Endothelial cell of umbilical vein (primary cell): ENCODE results near the gene MMP23B. TPM values are rescaled to one million over a fixed set of nuclear protein-coding genes. Genes with fewer than 3 reads are reported as not detected.

Source experiments
- BruUV-seq: library from RNA; stranded (reverse); fragments of 400-500 nt; replicated peaks from 2 replicates; lab custom pipeline; 2021; lab: Mats Ljungman, UMichigan
- CTCF ChIA-PET: fragments of 300-600, 350-600 bp; sonication (Branson Sonifier 250); formaldehyde crosslinking; loops from one replicate; lab custom pipeline; 2021; ENCODE audit warnings: antibody characterized with exemption, inconsistent platforms; lab: Charles Lee
- POLR2A ChIA-PET: fragments of 300-600, 350-600 bp; sonication (Branson Sonifier 250); formaldehyde crosslinking; loops from one replicate; lab custom pipeline; 2021; ENCODE audit warnings: antibody characterized with exemption, inconsistent platforms; lab: Charles Lee
- DNase-seq: peaks from one replicate; pipeline ENCODE4 v3.0.0-alpha.2; 2011; ENCODE audit warnings: low read depth, low spot score
- FAIRE-seq: peaks from 2 replicates; lab custom pipeline; 2011; peaks lifted over from hg19 to GRCh38; lab: Jason Lieb, UNC
- H2AFZ ChIP-seq: 2 replicates; pipeline ENCODE4 v1.6.0; 2012; ENCODE audit warnings: low read depth, low read length, control low read depth, inconsistent platforms
- H3K27ac ChIP-seq: 2 replicates; pipeline ENCODE4 v1.5.1; 2011; ENCODE audit warnings: low read depth, mild to moderate bottlenecking, control low read depth, low read length, moderate library complexity; ENCODE audit not compliant: insufficient read depth
- H3K27me3 ChIP-seq, 2 experiments: 2 replicates each; pipeline versions ENCODE4 v1.6.0 to v1.6.1; 2011; ENCODE audit warnings: low read length in 2 of 2, mixed read lengths in 1 of 2; ENCODE audit not compliant: control insufficient read depth in 2 of 2, insufficient read depth in 2 of 2
- H3K36me3 ChIP-seq, 2 experiments: 2 replicates in 1 of 2; 3 replicates in 1 of 2; pipeline ENCODE4 v1.5.1; 2011; ENCODE audit warnings: low read length in 2 of 2, mild to moderate bottlenecking in 1 of 2, moderate library complexity in 1 of 2; ENCODE audit not compliant: control insufficient read depth in 2 of 2, insufficient read depth in 2 of 2; ENCODE audit errors: extremely low read depth in 1 of 2
- H3K4me1 ChIP-seq: 3 replicates; pipeline ENCODE4 v1.5.1; 2011; ENCODE audit warnings: mild to moderate bottlenecking, low read length; ENCODE audit not compliant: control insufficient read depth, insufficient read depth; ENCODE audit errors: extremely low read depth
- H3K4me2 ChIP-seq: 2 replicates; pipeline ENCODE4 v1.6.1; 2011; ENCODE audit warnings: low read length, control low read depth, mixed read lengths; ENCODE audit not compliant: insufficient read depth
- H3K4me3 ChIP-seq, 3 experiments: fragments of 200-600 bp in 1 of 3; sonication (generic), shearing (Covaris generic) in 1 of 3; replicated peaks in 1 of 3; 2 replicates each; pipeline ENCODE4 v1.5.1; 2011 to 2016; ENCODE audit warnings: control low read depth in 3 of 3, low read length in 3 of 3, mild to moderate bottlenecking in 2 of 3, inconsistent platforms in 1 of 3, low read depth in 1 of 3, moderate library complexity in 1 of 3; ENCODE audit not compliant: insufficient read depth in 1 of 3
- H3K79me2 ChIP-seq: 2 replicates; pipeline ENCODE4 v1.6.0; 2012; ENCODE audit warnings: low read length, inconsistent platforms; ENCODE audit not compliant: control insufficient read depth, insufficient read depth
- H3K9ac ChIP-seq: replicated peaks from 2 replicates; pipeline ENCODE3; 2011; ENCODE audit warnings: low read length, control low read depth; ENCODE audit not compliant: insufficient read depth; ENCODE audit errors: extremely low read depth
- H3K9me1 ChIP-seq: replicated peaks from 3 replicates; pipeline ENCODE4 v1.6.0; 2011; ENCODE audit warnings: mild to moderate bottlenecking, low read length; ENCODE audit not compliant: control insufficient read depth, insufficient read depth; ENCODE audit errors: extremely low read depth
- H3K9me3 ChIP-seq: replicated peaks from 2 replicates; pipeline ENCODE4 v1.5.1; 2012; ENCODE audit warnings: low read length, inconsistent platforms; ENCODE audit not compliant: control insufficient read depth, insufficient read depth
- H4K20me1 ChIP-seq: replicated peaks from 2 replicates; pipeline ENCODE3; 2011; ENCODE audit warnings: mild to moderate bottlenecking, low read length; ENCODE audit not compliant: control insufficient read depth, insufficient read depth; ENCODE audit errors: extremely low read depth
- CTCF ChIP-seq, 2 donors: IDR thresholded peaks; 1 replicate in 1 of 2; 2 replicates in 1 of 2; pipeline ENCODE4 v1.5.1; 2011; ENCODE audit warnings: low read length in 2 of 2, mild to moderate bottlenecking in 2 of 2, moderate library complexity in 2 of 2, control low read depth in 1 of 2, inconsistent platforms in 1 of 2, low read depth in 1 of 2; ENCODE audit not compliant: insufficient read depth in 1 of 2; ENCODE audit errors: extremely low read depth in 1 of 2
- EZH2 ChIP-seq: IDR thresholded peaks from 2 replicates; pipeline ENCODE4 v1.6.1; 2012; ENCODE audit warnings: borderline replicate concordance, low read depth, mild to moderate bottlenecking, moderate library complexity, low read length, inconsistent platforms; ENCODE audit not compliant: severe bottlenecking
- FOS ChIP-seq: IDR thresholded peaks from 2 replicates; pipeline ENCODE4 v1.6.1; 2011; ENCODE audit warnings: mild to moderate bottlenecking, low read length, moderate library complexity, borderline replicate concordance; ENCODE audit not compliant: insufficient read depth
- GATA2 ChIP-seq: IDR thresholded peaks from 2 replicates; pipeline ENCODE4 v1.7.0; 2011; ENCODE audit warnings: low read depth, mild to moderate bottlenecking, moderate library complexity, mixed read lengths, low read length; ENCODE audit not compliant: insufficient read length, insufficient read depth
- JUN ChIP-seq: IDR thresholded peaks from 2 replicates; pipeline ENCODE4 v1.6.1; 2011; ENCODE audit warnings: borderline replicate concordance, low read depth; ENCODE audit not compliant: insufficient read length, insufficient read depth
- MAX ChIP-seq: IDR thresholded peaks from 2 replicates; pipeline ENCODE4 v1.6.1; 2011; ENCODE audit not compliant: insufficient read depth, insufficient read length
- MYC ChIP-seq: IDR thresholded peaks from one replicate; pipeline ENCODE4 v1.6.1; 2011; ENCODE audit warnings: mild to moderate bottlenecking, low read depth, low read length
- POLR2A ChIP-seq: IDR thresholded peaks from 2 replicates; pipeline ENCODE4 v1.6.1; 2012; ENCODE audit warnings: low read depth, mild to moderate bottlenecking, control low read depth, low read length
- POLR2AphosphoS5 ChIP-seq: IDR thresholded peaks from 2 replicates; pipeline ENCODE4 v1.6.1; 2012; ENCODE audit warnings: low read depth, mild to moderate bottlenecking, control low read depth, low read length, moderate library complexity; ENCODE audit not compliant: insufficient read depth
- dilution Hi-C: fragments of 300-500 bp; cut with MboI; formaldehyde crosslinking; loops from one replicate; pipeline ENCODE4 v1.15.0; 2019; ENCODE audit warnings: low sequenced_read_pairs; ENCODE audit not compliant: extremely low pct_ligation_motif_present
- intact Hi-C: fragments of 100-400 bp; cut with micrococcal nuclease; formaldehyde crosslinking; loops from one replicate; pipeline ENCODE4 v1.10.0; 2022
- polyA plus RNA-seq, 4 experiments: library from polyadenylated mRNA; depleted of rRNA in 3 of 4; stranded (reverse) in 3 of 4; unstranded in 1 of 4; fragments of >200 nt; gene quantifications; 2 replicates each; pipeline versions ENCODE4 v1.2.1 to v1.2.3, GENCODE V29; 2011 to 2012; ENCODE audit warnings: missing spikeins in 1 of 4
- total RNA-seq: library from RNA; stranded (reverse); gene quantifications from 2 replicates; pipeline ENCODE4 v1.2.3, GENCODE V29; 2021

The MMP23B gene
- total and polyA plus RNA-seq, 2 donors (not counting 3 experiments of a cell fraction or from before 2014, with no cell fraction given), result 0.62 to 5.3 TPM

- DNase-seq, result no peak
- H3K36me3 ChIP-seq, result no peaks in the 10 kb centered on the region
- dilution Hi-C loops (no loop called here), intact Hi-C loops (no loop called here)
- no peaks in the 10 kb centered on the region for H3K4me1 ChIP-seq
- H3K9me1 ChIP-seq, result no peaks in the 10 kb centered on the region
- H2AFZ ChIP-seq, result no peak overlapping the region
- CTCF ChIA-PET, result interaction anchor here (1.5 to 1.8 kb wide), 2 partner anchors 11 to 20 kb away, joined by 5 to 6 read pairs; no protein-coding TSS in a partner anchor
- BruUV-seq, result no TSS peak
- no peaks in the 10 kb centered on the region for H4K20me1 ChIP-seq
- H3K27ac ChIP-seq, result no peak overlapping the region
- H3K9me3 ChIP-seq, result no peaks in the 10 kb centered on the region
- TF ChIP-seq CTCF (IDR thresholded peaks at IDR 0.05; ENCODE audit: extremely low read depth in 1 of 2, insufficient read depth in 1 of 2, low read depth in 1 of 2, low read length in 2 of 2) (peak; percentile 12 to 33), EZH2 (no peak)
- POLR2A ChIA-PET, result no interaction called here
- peaks cover 18 to 31% of the 10 kb centered on the region in 2 experiments for H3K27me3 ChIP-seq
- no peak for FAIRE-seq
- H3K4me3 ChIP-seq, result no peak overlapping the region
- no peaks in the 10 kb centered on the region for H3K79me2 ChIP-seq
- H3K4me2 ChIP-seq, result no peak overlapping the region
- H3K9ac ChIP-seq, result no peak overlapping the region
These were observed 34.6 kb upstream of the MMP23B start for GRCh38 chr1:1597275-1597930.

GRCh38 chr1:1598051-1598719, 33.8 kb upstream of the MMP23B start:
- Histone ChIP-seq H3K9ac (no peak overlapping the region), H3K9me1 (no peaks in the 10 kb centered on the region), H4K20me1 (no peaks in the 10 kb centered on the region), H3K4me3 (no peak overlapping the region), H3K4me1 (no peaks in the 10 kb centered on the region), H3K36me3 (no peaks in the 10 kb centered on the region), H3K9me3 (no peaks in the 10 kb centered on the region), H3K27ac (no peak overlapping the region), H3K4me2 (no peak overlapping the region), H3K27me3 (peaks cover 18 to 31% of the 10 kb centered on the region in 2 experiments), H3K79me2 (no peaks in the 10 kb centered on the region), H2AFZ (no peak overlapping the region)
- ChIA-PET POLR2A (no interaction called here), CTCF (interaction anchor here (1.5 to 1.8 kb wide), 2 partner anchors 11 to 21 kb away, joined by 5 to 6 read pairs; no protein-coding TSS in a partner anchor)
- dilution Hi-C loops (no loop called here), intact Hi-C loops (no loop called here)
- DNase-seq, result no peak
- no peak for TF ChIP-seq POLR2A
- no peak for TF ChIP-seq JUN
- TF ChIP-seq MYC, result no peak
- TF ChIP-seq GATA2, result no peak
- TF ChIP-seq MAX, result no peak
- TF ChIP-seq FOS, result no peak
- no peak for TF ChIP-seq POLR2AphosphoS5
- no peak for TF ChIP-seq EZH2
- no peak for TF ChIP-seq CTCF (IDR thresholded peaks at IDR 0.05; ENCODE audit: extremely low read depth in 1 of 2, insufficient read depth in 1 of 2, low read depth in 1 of 2, low read length in 2 of 2)
- BruUV-seq, result no TSS peak
- FAIRE-seq, result no peak
